ENCODE data around the gene SLC30A2.

DNA sequence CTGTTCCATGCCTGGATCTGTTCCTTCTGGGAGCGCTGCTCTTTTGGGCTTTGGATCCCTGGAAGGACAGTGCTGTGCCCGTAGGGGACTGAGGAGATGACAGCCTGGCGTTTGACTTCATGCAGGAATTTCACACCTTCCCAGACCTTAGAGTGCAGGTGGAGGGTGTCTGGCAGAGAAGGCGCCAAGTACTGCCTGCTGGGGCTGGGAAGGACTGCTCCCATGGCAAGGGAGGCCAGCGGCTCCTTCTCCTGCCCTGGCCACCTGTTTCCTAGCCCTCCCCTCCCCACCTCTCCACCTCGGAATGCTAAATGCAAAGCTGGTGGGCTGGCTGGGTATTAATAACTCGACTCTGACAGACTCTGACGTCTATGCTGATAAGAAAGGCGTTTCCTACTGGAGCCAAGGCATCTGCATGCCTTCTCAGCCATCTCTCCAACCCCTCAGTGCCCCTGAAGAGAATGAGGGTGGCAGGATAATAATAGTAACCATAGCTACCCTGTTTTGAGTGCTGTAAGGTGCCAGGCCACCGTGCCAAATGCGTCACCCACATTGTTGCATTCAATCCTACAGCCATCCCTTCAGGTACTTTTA is 48.3 kb upstream of the SLC30A2 start:
- TF ChIP-seq POLR2A (IDR thresholded peaks at IDR 0.05; ENCODE audit: low read length) (no peak), GATA1 (IDR thresholded peaks at IDR 0.05; ENCODE audit: low read depth, low read length) (no peak)

All from erythroblast (primary cell).